C4-2B (cell line): ENCODE results near the gene NFAT5.

Source experiments
- CTCF ChIP-seq: fragments of 450-650 bp; conservative IDR thresholded peaks from 2 replicates; pipeline ENCODE4 v1.5.1; 2017; ENCODE audit warnings: mild to moderate bottlenecking
- ZFX ChIP-seq: fragments of 450-650 bp; IDR thresholded peaks from 2 replicates; pipeline ENCODE4 v1.6.1; 2017

GRCh38 chr16:69561901-69562300, 3.9 kb upstream of the NFAT5 start:
- TF ChIP-seq CTCF (no peak), ZFX (no peak)
